Measurements from ENCODE around the gene MGMT.

Gene MGMT

GRCh38 chr10:129730993-129731325 is 263.9 kb downstream of the MGMT start:
- TF ChIP-seq, protein P1, sequence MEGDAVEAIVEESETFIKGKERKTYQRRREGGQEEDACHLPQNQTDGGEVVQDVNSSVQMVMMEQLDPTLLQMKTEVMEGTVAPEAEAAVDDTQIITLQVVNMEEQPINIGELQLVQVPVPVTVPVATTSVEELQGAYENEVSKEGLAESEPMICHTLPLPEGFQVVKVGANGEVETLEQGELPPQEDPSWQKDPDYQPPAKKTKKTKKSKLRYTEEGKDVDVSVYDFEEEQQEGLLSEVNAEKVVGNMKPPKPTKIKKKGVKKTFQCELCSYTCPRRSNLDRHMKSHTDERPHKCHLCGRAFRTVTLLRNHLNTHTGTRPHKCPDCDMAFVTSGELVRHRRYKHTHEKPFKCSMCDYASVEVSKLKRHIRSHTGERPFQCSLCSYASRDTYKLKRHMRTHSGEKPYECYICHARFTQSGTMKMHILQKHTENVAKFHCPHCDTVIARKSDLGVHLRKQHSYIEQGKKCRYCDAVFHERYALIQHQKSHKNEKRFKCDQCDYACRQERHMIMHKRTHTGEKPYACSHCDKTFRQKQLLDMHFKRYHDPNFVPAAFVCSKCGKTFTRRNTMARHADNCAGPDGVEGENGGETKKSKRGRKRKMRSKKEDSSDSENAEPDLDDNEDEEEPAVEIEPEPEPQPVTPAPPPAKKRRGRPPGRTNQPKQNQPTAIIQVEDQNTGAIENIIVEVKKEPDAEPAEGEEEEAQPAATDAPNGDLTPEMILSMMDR (IDR thresholded peaks at IDR 0.05; ENCODE audit: control insufficient read depth, extremely low read depth, insufficient read depth) = no peak
- DNase-seq (ENCODE audit: low read depth) = no peak
- no peak overlapping the region for H3K4me3 ChIP-seq (ENCODE audit: low read depth, low read length)

GRCh38 chr10:129740532-129741279 is 273.7 kb downstream of the MGMT start:
- TF ChIP-seq, protein P1 (IDR thresholded peaks at IDR 0.05; ENCODE audit: control insufficient read depth, extremely low read depth, insufficient read depth) = 0 out of 2 replicates have a peak, but pooled peaks have one; percentile 20
- H3K4me3 ChIP-seq (ENCODE audit: low read depth, low read length) = no peak overlapping the region
- DNase-seq (ENCODE audit: low read depth) = no peak

DNA sequence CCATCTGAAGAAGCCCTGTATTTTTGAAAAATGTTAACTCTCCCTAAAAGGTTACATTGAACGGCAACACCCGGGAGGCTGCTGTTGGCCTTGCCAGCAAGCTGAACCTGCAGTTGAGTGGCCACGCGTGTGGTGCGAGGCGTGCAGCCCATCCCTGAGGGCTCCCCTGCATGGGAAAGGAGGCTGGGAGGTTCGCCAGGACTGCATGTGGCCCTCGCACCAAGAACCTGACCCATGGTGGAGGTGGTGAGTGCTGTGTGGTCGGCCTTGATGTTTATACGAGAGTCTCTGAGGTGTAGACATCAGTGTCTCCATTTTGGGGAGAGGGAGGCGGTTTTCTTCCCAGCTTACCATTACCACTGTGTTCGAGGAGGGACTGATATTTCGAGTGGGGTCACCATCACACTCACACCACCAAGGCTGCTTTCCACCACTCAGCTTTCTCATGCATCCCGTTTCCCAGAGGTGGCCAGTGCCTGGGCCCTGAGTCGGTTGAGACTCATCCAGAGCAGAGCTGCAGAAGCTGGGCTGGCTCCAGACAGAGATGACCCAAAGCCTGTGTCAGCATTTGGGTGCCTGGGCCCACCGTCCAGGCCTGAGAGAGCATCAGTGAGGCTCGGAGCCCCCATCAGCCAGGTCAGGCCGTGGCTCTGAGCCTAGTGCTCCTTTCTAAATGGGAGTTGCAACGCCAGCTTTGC is 274.4 kb downstream of the MGMT start:
- TF ChIP-seq, protein P1 (IDR thresholded peaks at IDR 0.05; ENCODE audit: control insufficient read depth, extremely low read depth, insufficient read depth) = no peak
- DNase-seq (ENCODE audit: low read depth) = no peak
- no peak overlapping the region for H3K4me3 ChIP-seq (ENCODE audit: low read depth, low read length)

DNA sequence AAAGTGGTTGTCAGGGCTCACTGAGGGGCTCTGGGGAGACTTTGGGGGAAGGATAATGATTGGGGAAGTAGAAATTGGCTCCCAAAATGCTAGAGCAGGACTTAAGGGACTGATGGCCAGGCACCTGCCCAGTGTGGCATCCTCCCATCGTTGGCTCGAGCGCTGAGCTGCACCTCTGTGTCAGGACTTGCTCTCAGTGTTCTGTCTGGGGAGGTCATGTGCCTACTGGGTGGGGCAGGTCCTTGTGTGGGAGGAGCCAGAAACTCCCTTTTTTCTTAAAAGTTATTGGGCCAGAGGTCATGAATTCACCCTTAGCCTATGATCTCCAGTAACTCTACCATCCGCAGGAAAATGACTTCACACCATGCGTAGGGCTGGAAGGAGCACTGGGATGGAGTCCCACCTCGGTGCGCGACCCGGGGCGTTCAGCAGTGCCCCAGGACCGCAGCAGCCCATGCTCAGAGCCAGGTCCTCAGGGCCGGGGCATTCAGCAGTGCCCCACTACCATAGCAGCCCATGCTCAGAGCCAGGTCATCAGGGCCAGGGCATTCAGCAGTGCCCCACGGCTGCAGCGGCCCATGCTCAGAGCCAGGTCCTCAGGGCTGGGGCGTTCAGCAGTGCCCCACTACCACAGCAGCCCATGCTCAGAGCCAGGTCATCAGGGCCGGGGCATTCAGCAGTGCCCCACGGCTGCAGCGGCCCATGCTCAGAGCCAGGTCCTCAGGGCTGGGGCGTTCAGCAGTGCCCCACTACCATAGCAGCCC is 275.1 kb downstream of the MGMT start:
- no peak for DNase-seq (ENCODE audit: low read depth)
- no peak overlapping the region for H3K4me3 ChIP-seq (ENCODE audit: low read depth, low read length)
- TF ChIP-seq, protein P1 (IDR thresholded peaks at IDR 0.05; ENCODE audit: control insufficient read depth, extremely low read depth, insufficient read depth) = no peak

GRCh38 chr10:129742742-129743550 is 275.9 kb downstream of the MGMT start:
- TF ChIP-seq, protein P1 (IDR thresholded peaks at IDR 0.05; ENCODE audit: control insufficient read depth, extremely low read depth, insufficient read depth) = no peak
- H3K4me3 ChIP-seq (ENCODE audit: low read depth, low read length) = no peak overlapping the region
- no peak for DNase-seq (ENCODE audit: low read depth)

GRCh38 chr10:129743738-129744133 is 276.7 kb downstream of the MGMT start:
- H3K4me3 ChIP-seq (ENCODE audit: low read depth, low read length) = no peak overlapping the region
- DNase-seq (ENCODE audit: low read depth) = no peak
- TF ChIP-seq, protein P1 (IDR thresholded peaks at IDR 0.05; ENCODE audit: control insufficient read depth, extremely low read depth, insufficient read depth) = no peak
